Measurements from ENCODE around the gene SLC6A3. TPM values are rescaled to one million over a fixed set of nuclear protein-coding genes. Genes with fewer than 3 reads are reported as not detected.

SLC6A3 gene
- total RNA-seq, 4 donors from 2014 or later, result 0.20 to 0.90 TPM; not detected in 2

DNA sequence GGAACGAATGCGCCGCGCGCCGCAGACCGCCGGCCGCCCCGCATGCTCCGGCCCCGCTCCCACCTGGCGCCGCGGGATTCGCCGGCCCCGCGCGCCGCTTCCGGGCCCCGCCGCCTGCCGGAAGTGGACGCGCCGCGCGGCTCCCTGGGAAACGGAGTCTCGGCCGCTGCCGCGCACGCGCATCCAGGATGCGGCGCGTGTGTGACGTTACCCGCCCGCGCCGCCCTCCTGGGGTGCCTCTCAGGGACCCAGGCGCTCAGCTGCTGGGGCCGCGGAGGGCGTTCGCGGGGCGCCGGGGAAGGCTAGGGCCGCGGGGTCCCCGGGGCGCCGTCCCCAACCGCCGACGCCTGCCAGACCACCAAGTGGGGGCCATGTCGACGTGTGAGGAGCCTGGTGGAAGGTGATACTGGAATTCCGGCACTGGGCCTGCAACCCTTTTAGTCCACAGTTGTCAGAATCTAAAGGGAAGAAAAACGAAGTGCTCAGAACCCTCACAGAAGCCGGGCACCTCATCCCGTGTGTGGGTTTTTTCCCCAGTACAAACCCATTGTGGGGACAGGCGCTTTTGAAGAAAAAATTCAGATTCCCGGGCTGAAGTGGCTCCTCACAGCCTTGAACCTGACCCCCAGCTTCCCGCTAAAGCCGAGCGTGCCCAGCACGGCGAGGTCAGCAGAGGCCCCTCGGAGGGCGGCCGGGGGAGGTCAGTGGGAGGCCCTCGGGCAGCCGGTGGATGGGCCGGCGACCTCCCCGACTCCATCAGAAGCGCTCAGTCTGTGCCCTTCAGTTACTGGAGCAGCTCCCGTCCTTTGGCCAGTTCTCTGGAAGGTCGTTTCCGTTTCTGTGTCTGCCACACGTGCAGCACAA is 100.0 kb downstream of the SLC6A3 start, which contains the start of gene CLPTM1L:
Gene CLPTM1L, minus strand, starts transcription at position 125 of the 864 bp plus-strand sequence. CDS start 258 bp downstream, outside the sequence.
- WGBS, 2 donors, result 0% methylated on average over 16 to 51 of the region's 87 CpGs
- H3K36me3 ChIP-seq, result peaks cover 0 to 32% (median 5%) of the 10 kb centered on the region in 3 donors
- H3K27ac ChIP-seq, result peak within 1 kb of the TSS; percentile 73 to 89 (median 85)
- peak; percentile 50 to 80 for TF ChIP-seq POLR2A (IDR thresholded peaks at IDR 0.05)
- peak in 1 of 2 donors; percentile 84 for TF ChIP-seq EP300 (IDR thresholded peaks at IDR 0.05)
- TF ChIP-seq, protein P1, sequence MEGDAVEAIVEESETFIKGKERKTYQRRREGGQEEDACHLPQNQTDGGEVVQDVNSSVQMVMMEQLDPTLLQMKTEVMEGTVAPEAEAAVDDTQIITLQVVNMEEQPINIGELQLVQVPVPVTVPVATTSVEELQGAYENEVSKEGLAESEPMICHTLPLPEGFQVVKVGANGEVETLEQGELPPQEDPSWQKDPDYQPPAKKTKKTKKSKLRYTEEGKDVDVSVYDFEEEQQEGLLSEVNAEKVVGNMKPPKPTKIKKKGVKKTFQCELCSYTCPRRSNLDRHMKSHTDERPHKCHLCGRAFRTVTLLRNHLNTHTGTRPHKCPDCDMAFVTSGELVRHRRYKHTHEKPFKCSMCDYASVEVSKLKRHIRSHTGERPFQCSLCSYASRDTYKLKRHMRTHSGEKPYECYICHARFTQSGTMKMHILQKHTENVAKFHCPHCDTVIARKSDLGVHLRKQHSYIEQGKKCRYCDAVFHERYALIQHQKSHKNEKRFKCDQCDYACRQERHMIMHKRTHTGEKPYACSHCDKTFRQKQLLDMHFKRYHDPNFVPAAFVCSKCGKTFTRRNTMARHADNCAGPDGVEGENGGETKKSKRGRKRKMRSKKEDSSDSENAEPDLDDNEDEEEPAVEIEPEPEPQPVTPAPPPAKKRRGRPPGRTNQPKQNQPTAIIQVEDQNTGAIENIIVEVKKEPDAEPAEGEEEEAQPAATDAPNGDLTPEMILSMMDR (IDR thresholded peaks at IDR 0.05), result peak in 2 of 5 experiments; percentile 59 to 69
- H3K9me3 ChIP-seq, result no peaks in the 10 kb centered on the region
- no peaks in the 10 kb centered on the region for H3K27me3 ChIP-seq
- H3K4me1 ChIP-seq, result peaks cover 0 to 33% (median 16%) of the 10 kb centered on the region in 4 donors
- peak; percentile 72 to 78 for DNase-seq (ENCODE audit: low spot score in 2 of 2)
- H3K4me3 ChIP-seq, result peak within 1 kb of the TSS; percentile 63 to 92 (median 86)

DNA sequence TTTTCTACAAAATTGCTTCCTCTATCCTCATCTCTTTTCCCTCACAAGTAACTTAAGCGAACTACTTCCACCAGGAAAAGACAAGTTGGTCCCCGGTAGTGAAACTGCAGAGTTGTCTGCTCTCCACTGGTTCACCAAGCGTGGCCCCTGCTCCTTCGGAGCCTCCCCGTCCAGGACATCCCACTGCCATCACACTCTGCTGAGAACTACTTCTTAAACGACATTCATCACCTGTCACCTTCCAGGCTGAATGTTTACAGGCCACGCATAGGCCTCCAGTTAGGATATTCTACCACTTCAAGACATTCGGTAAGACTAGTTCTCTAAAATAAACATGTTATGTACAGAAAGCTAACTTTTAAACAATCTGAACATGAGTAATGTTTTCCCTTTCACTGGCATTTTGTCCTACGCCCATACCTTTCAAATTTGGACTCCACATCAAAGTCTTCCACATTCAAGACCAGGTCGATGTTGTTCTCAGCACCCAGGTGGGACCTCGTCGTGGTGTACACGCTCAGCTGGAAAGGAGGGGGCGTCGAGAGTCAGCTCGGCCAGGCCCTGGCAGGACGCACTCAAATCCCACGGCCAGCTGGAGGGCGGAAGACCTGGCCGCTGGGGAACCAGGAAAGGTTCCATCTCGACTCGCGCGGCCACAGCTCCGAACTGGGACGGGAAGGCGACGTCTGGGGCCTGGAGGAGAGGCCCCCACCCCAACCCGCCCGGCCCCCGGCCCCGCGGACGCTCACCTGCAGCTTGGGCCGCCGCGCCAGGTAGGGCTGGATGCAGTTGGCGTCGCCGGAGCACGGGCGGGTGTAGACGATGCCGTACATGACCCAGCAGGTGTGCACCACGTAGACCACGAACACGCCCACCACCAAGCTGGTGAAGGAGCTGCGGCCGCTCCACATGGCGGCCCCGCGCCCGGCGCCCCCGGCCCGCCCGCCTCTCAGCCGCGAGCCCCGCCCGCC is 101.0 kb downstream of the SLC6A3 start:
- WGBS, 2 donors, result 13 to 18% methylated on average over 28 to 35 of the region's 61 CpGs
- no peak for TF ChIP-seq POLR2A (IDR thresholded peaks at IDR 0.05)
- TF ChIP-seq EP300 (IDR thresholded peaks at IDR 0.05), result no peak
- TF ChIP-seq, protein P1 (IDR thresholded peaks at IDR 0.05), result no peak
- DNase-seq (ENCODE audit: low spot score in 2 of 2), result no peak
- H3K27ac ChIP-seq, result peak overlapping the region in 3 of 4 donors; percentile 64 to 72 (median 64)
- no peaks in the 10 kb centered on the region for H3K27me3 ChIP-seq
- H3K4me1 ChIP-seq, result peaks cover 0 to 33% (median 16%) of the 10 kb centered on the region in 4 donors
- no peaks in the 10 kb centered on the region for H3K9me3 ChIP-seq
- H3K4me3 ChIP-seq, result peak overlapping the region; percentile 63 to 92 (median 86)
- H3K36me3 ChIP-seq, result peaks cover 0 to 42% (median 5%) of the 10 kb centered on the region in 3 donors

DNA sequence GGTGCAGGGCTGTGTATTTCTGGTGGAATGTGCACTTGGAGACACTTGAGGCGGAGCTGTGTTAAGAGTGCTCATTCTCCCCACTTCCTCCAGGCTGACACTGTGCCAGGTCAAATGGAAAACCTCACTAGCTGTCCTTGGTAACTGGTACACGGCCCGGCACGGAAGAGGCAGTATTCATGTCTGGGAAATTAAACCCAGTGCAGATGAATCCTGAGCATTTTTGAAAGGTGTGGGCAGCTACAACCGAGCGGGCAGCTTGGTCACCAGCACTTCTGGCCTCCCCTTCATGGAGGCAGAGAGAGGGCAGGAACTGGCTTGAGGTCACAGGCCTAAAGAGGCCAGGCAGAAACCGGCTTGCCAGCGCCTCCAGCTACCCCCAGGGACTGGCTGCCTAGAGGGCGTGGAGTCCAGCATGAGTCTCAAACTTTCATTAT is 101.9 kb downstream of the SLC6A3 start:
- Histone ChIP-seq H3K4me1 (peaks cover 0 to 33% (median 16%) of the 10 kb centered on the region in 4 donors), H3K27me3 (no peaks in the 10 kb centered on the region), H3K9me3 (no peaks in the 10 kb centered on the region), H3K36me3 (peaks cover 3 to 51% (median 5%) of the 10 kb centered on the region in 3 donors), H3K4me3 (peak overlapping the region in 1 of 4 donors; percentile 63), H3K27ac (no peak overlapping the region)
- no peak for DNase-seq (ENCODE audit: low spot score in 2 of 2)
- WGBS, 2 donors, result 73 to 77% methylated on average over 9 of the region's 9 CpGs
- TF ChIP-seq, protein P1 (IDR thresholded peaks at IDR 0.05), result no peak
- TF ChIP-seq EP300 (IDR thresholded peaks at IDR 0.05), result no peak
- no peak for TF ChIP-seq POLR2A (IDR thresholded peaks at IDR 0.05)

Other genes with a start within 250 kb of the SLC6A3 start
- gene SLC6A19, start 243.8 kb downstream of the SLC6A3 start, total RNA-seq, result under 1 TPM in 1 of 4 donors, not detected in 3; under 0.01 TPM
- gene SLC6A18, start 220.1 kb downstream of the SLC6A3 start, total RNA-seq, result not detected
- not detected for gene TERT, start 150.4 kb downstream of the SLC6A3 start, total RNA-seq
- gene CLPTM1L, start 100.3 kb downstream of the SLC6A3 start, total RNA-seq, result 100 to 1,000 TPM in 1 of 4 donors, 10 to 100 TPM in 3; 68.8 to 102 (median 84.4) TPM
- gene LPCAT1, start 78.5 kb upstream of the SLC6A3 start, total RNA-seq, result 10 to 100 TPM; 23.4 to 45.3 (median 26.8) TPM

Measured in tibial nerve (tissue), 4 donors.